ENCODE results near the gene BBS2. TPM values are rescaled to one million over a fixed set of nuclear protein-coding genes. Genes with fewer than 3 reads are reported as not detected.

Gene BBS2
- polyA plus RNA-seq, 1 donor from 2014 or later: 197 TPM

GRCh38 chr16:56451753-56452689 lies 67.8 kb downstream of the BBS2 start:
- H3K4me3 ChIP-seq (ENCODE audit: low read length): peak overlapping the region; percentile 85
- no peaks in the 10 kb centered on the region for H4K20me1 ChIP-seq (ENCODE audit: insufficient read depth)
- H3K27ac ChIP-seq (ENCODE audit: low read length): peak overlapping the region; percentile 65
- peak overlapping the region; percentile 28 for H2AFZ ChIP-seq (ENCODE audit: low read depth, low read length)
- no peaks in the 10 kb centered on the region for H3K9me2 ChIP-seq (ENCODE audit: insufficient read depth, low read length)
- peaks cover 50% of the 10 kb centered on the region for H3K79me2 ChIP-seq (replicated peaks; ENCODE audit: insufficient read depth, low read length)
- H3K4me2 ChIP-seq (ENCODE audit: low read length): peak overlapping the region; percentile 46
- no peaks in the 10 kb centered on the region for H3K27me3 ChIP-seq (ENCODE audit: insufficient read depth, low read depth, low read length)
- TF ChIP-seq CTCF (IDR thresholded peaks at IDR 0.05; ENCODE audit: poor library complexity, severe bottlenecking) (no peak), RAD21 (conservative IDR thresholded peaks at IDR 0.05) (peak; percentile 3), MXI1 (conservative IDR thresholded peaks at IDR 0.05; ENCODE audit: poor library complexity, severe bottlenecking) (peak; percentile 17)
- peak overlapping the region; percentile 72 for H3K9ac ChIP-seq (ENCODE audit: low read length)
- H3F3A ChIP-seq (ENCODE audit: insufficient read depth, low read length, poor library complexity, severe bottlenecking): peaks cover 7% of the 10 kb centered on the region
- peaks cover 15% of the 10 kb centered on the region for H3K36me3 ChIP-seq (ENCODE audit: insufficient read depth, low read length)
- no peaks in the 10 kb centered on the region for H3K9me3 ChIP-seq (ENCODE audit: low read length)

GRCh38 chr16:56450986-56451752 lies 68.7 kb downstream of the BBS2 start, which contains the start of the genes NUDT21 and OGFOD1:
Gene NUDT21 (minus strand): TSS chr16:56451332. CDS start chr16:56451202, 130 bp downstream.
Gene OGFOD1 (plus strand): TSS chr16:56451554. CDS start chr16:56451613, 59 bp downstream.
- peak; percentile 88 for TF ChIP-seq POLR2AphosphoS5 (IDR thresholded peaks at IDR 0.05)
- peak; percentile 20 for TF ChIP-seq RAD21 (conservative IDR thresholded peaks at IDR 0.05)
- TF ChIP-seq MXI1 (conservative IDR thresholded peaks at IDR 0.05; ENCODE audit: poor library complexity, severe bottlenecking): peak; percentile 96
- TF ChIP-seq TAF1 (IDR thresholded peaks at IDR 0.05; ENCODE audit: low read depth): peak; percentile 86
- TF ChIP-seq EZH2 (IDR thresholded peaks at IDR 0.05; ENCODE audit: borderline replicate concordance, insufficient read depth, low read length, poor library complexity, severe bottlenecking): no peak
- TF ChIP-seq CTCF (IDR thresholded peaks at IDR 0.05; ENCODE audit: poor library complexity, severe bottlenecking): no peak
- TF ChIP-seq EP300 (conservative IDR thresholded peaks at IDR 0.05; ENCODE audit: poor library complexity, severe bottlenecking): peak; percentile 10
- peak; percentile 79 for TF ChIP-seq REST (IDR thresholded peaks at IDR 0.05; ENCODE audit: borderline replicate concordance)
- TF ChIP-seq SMC3 (conservative IDR thresholded peaks at IDR 0.05; ENCODE audit: poor library complexity): no peak
- Histone ChIP-seq H3K79me2 (replicated peaks; ENCODE audit: insufficient read depth, low read length) (peaks cover 56% of the 10 kb centered on the region), H3K27me3 (ENCODE audit: insufficient read depth, low read depth, low read length) (no peaks in the 10 kb centered on the region), H3K4me3 (ENCODE audit: low read length) (peak within 1 kb of the TSS; percentile 85), H3K9ac (ENCODE audit: low read length) (peak within 1 kb of the TSS; percentile 82), H3K36me3 (ENCODE audit: insufficient read depth, low read length) (peaks cover 7% of the 10 kb centered on the region), H3F3A (ENCODE audit: insufficient read depth, low read length, poor library complexity, severe bottlenecking) (peaks cover 7% of the 10 kb centered on the region), H3K9me3 (ENCODE audit: low read length) (no peaks in the 10 kb centered on the region), H2AFZ (ENCODE audit: low read depth, low read length) (peak within 1 kb of the TSS; percentile 58), H3K9me2 (ENCODE audit: insufficient read depth, low read length) (no peaks in the 10 kb centered on the region), H3K4me2 (ENCODE audit: low read length) (peak within 1 kb of the TSS; percentile 94), H4K20me1 (ENCODE audit: insufficient read depth) (no peaks in the 10 kb centered on the region), H3K27ac (ENCODE audit: low read length) (peak within 1 kb of the TSS; percentile 84)
